Neural progenitor cell (in vitro differentiated cells): ENCODE data around the gene ZDHHC19. TPM values are rescaled to one million over a fixed set of nuclear protein-coding genes. Genes with fewer than 3 reads are reported as not detected.

Experiments used
- DNase-seq: peaks from one replicate; pipeline ENCODE4 v3.0.0-alpha.2; 2016; ENCODE audit warnings: low spot score
- H2AFZ ChIP-seq: fragments of 200-600 bp; sonication (generic); replicated peaks from 2 replicates; pipeline ENCODE4 v1.6.1; 2016; ENCODE audit warnings: antibody characterized with exemption
- H3F3A ChIP-seq: fragments of 200-600 bp; sonication (generic); 2 replicates; pipeline ENCODE4 v1.6.1; 2016; ENCODE audit warnings: antibody characterized with exemption, low read depth
- H3K27ac ChIP-seq: fragments of 200-600 bp; sonication (generic); 2 replicates; pipeline ENCODE4 v1.5.1; 2016; ENCODE audit warnings: mild to moderate bottlenecking
- H3K27me3 ChIP-seq: fragments of 200-600 bp; sonication (generic); 2 replicates; pipeline ENCODE4 v1.6.1; 2016; ENCODE audit warnings: mild to moderate bottlenecking, moderate library complexity
- H3K36me3 ChIP-seq: fragments of 200-600 bp; sonication (generic); 2 replicates; pipeline ENCODE4 v1.5.1; 2016
- H3K4me1 ChIP-seq: fragments of 200-600 bp; sonication (generic); 2 replicates; pipeline ENCODE4 v1.6.1; 2016; ENCODE audit warnings: mixed run types
- H3K4me2 ChIP-seq: fragments of 200-600 bp; sonication (generic); 2 replicates; pipeline ENCODE4 v1.6.1; 2016
- H3K4me3 ChIP-seq: fragments of 200-600 bp; sonication (generic); 2 replicates; pipeline ENCODE4 v1.5.1; 2016
- H3K79me2 ChIP-seq: fragments of 200-600 bp; sonication (generic); 2 replicates; pipeline ENCODE4 v1.6.1; 2016; ENCODE audit warnings: low read depth
- H3K9ac ChIP-seq: fragments of 200-600 bp; sonication (generic); 2 replicates; pipeline ENCODE4 v1.6.1; 2016
- H3K9me3 ChIP-seq: fragments of 200-600 bp; sonication (generic); 2 replicates; pipeline ENCODE4 v1.5.1; 2016; ENCODE audit warnings: low read depth
- H4K20me1 ChIP-seq: fragments of 200-600 bp; sonication (generic); 2 replicates; pipeline ENCODE4 v1.6.1; 2016; ENCODE audit warnings: low read depth
- H3K27ac Mint-ChIP-seq: 3 replicates; pipeline ENCODE4 v1.8.0; 2021; ENCODE audit warnings: mixed read lengths
- H3K27me3 Mint-ChIP-seq: 2 replicates; pipeline ENCODE4 v1.8.0; 2022; ENCODE audit warnings: low read depth, mild to moderate bottlenecking, inconsistent platforms, moderate library complexity, mixed read lengths; ENCODE audit not compliant: insufficient read depth
- H3K36me3 Mint-ChIP-seq: 3 replicates; pipeline ENCODE4 v1.8.0; 2021; ENCODE audit warnings: mixed read lengths
- H3K4me1 Mint-ChIP-seq: 3 replicates; pipeline ENCODE4 v1.8.0; 2021; ENCODE audit warnings: mixed read lengths
- H3K4me3 Mint-ChIP-seq: 3 replicates; pipeline ENCODE4 v1.8.0; 2021; ENCODE audit warnings: mild to moderate bottlenecking, moderate library complexity, mixed read lengths
- H3K9me3 Mint-ChIP-seq: 3 replicates; pipeline ENCODE4 v1.8.0; 2020; ENCODE audit warnings: mixed read lengths
- CTCF ChIP-seq: fragments of 200-600 bp; sonication (generic); IDR thresholded peaks from 2 replicates; pipeline ENCODE4 v1.5.1; 2017; ENCODE audit warnings: antibody characterized with exemption, mild to moderate bottlenecking
- EZH2 ChIP-seq: fragments of 200-600 bp; sonication (generic); IDR thresholded peaks from 2 replicates; pipeline ENCODE4 v1.6.1; 2017; ENCODE audit warnings: antibody characterized with exemption, mild to moderate bottlenecking, moderate library complexity
- EZH2phosphoT487 ChIP-seq: fragments of 200-600 bp; sonication (generic); IDR thresholded peaks from 2 replicates; pipeline ENCODE4 v1.6.1; 2017; ENCODE audit warnings: antibody characterized with exemption
- total RNA-seq: library from RNA; depleted of rRNA; stranded (reverse); fragments of >200 nt; gene quantifications from 2 replicates; pipeline ENCODE4 v1.2.3, GENCODE V29; 2015; ENCODE audit warnings: low replicate concordance

The ZDHHC19 gene
- total RNA-seq: not detected in 2 replicates

GRCh38 chr3:196210673-196211556, at the start of gene ZDHHC19:
Gene ZDHHC19, minus strand, starts transcription at chr3:196211400. Its CDS starts 85 bp downstream, at chr3:196211315.
- Histone ChIP-seq H3K9me3 (no peaks in the 10 kb centered on the region), H3K4me2 (no peak within 1 kb of the TSS), H4K20me1 (no peaks in the 10 kb centered on the region), H3F3A (peaks cover 18% of the 10 kb centered on the region), H2AFZ (no peak within 1 kb of the TSS), H3K79me2 (no peaks in the 10 kb centered on the region), H3K27me3 (peaks cover 28% of the 10 kb centered on the region), H3K4me1 (peaks cover under 1% of the 10 kb centered on the region), H3K4me3 (no peak within 1 kb of the TSS), H3K36me3 (no peaks in the 10 kb centered on the region), H3K27ac (no peak within 1 kb of the TSS), H3K9ac (no peak within 1 kb of the TSS)
- H3K36me3 Mint-ChIP-seq: no peaks in the 10 kb centered on the region
- no peak within 1 kb of the TSS for H3K4me3 Mint-ChIP-seq
- H3K9me3 Mint-ChIP-seq: peaks cover 4% of the 10 kb centered on the region
- TF ChIP-seq CTCF (no peak), EZH2 (no peak), EZH2phosphoT487 (no peak)
- DNase-seq: no peak
- H3K4me1 Mint-ChIP-seq: peaks cover 29% of the 10 kb centered on the region
- H3K27ac Mint-ChIP-seq: peak within 1 kb of the TSS; percentile 76
- H3K27me3 Mint-ChIP-seq: peaks cover 6% of the 10 kb centered on the region

- peaks cover 3% of the 10 kb centered on the region for H3K9me3 Mint-ChIP-seq
- peaks cover 29% of the 10 kb centered on the region for H3K36me3 Mint-ChIP-seq
- no peaks in the 10 kb centered on the region for H3K36me3 ChIP-seq
- H3K27ac Mint-ChIP-seq: no peak overlapping the region
- no peaks in the 10 kb centered on the region for H3K79me2 ChIP-seq
- no peak for DNase-seq
- no peaks in the 10 kb centered on the region for H4K20me1 ChIP-seq
- no peak overlapping the region for H3K4me3 Mint-ChIP-seq
- H3F3A ChIP-seq: peaks cover 10% of the 10 kb centered on the region
- no peak overlapping the region for H3K27ac ChIP-seq
- H3K4me3 ChIP-seq: no peak overlapping the region
- peaks cover 7% of the 10 kb centered on the region for H3K4me1 ChIP-seq
- no peak overlapping the region for H3K4me2 ChIP-seq
- H3K27me3 ChIP-seq: no peaks in the 10 kb centered on the region
- H3K9me3 ChIP-seq: no peaks in the 10 kb centered on the region
- no peak overlapping the region for H3K9ac ChIP-seq
- H3K27me3 Mint-ChIP-seq: no peaks in the 10 kb centered on the region
- H2AFZ ChIP-seq: no peak overlapping the region
- peaks cover 8% of the 10 kb centered on the region for H3K4me1 Mint-ChIP-seq
- TF ChIP-seq EZH2 (no peak), EZH2phosphoT487 (no peak), CTCF (no peak)
Observed at GRCh38 chr3:196260784-196261183, 49.6 kb upstream of the ZDHHC19 start.

GRCh38 chr3:196255776-196256175, 44.6 kb upstream of the ZDHHC19 start:
- Histone ChIP-seq H3K4me3 (no peak overlapping the region), H3K27ac (no peak overlapping the region), H2AFZ (no peak overlapping the region), H3K27me3 (no peaks in the 10 kb centered on the region), H3K9ac (no peak overlapping the region), H3K36me3 (no peaks in the 10 kb centered on the region), H3K9me3 (no peaks in the 10 kb centered on the region), H3K4me1 (no peaks in the 10 kb centered on the region), H3F3A (peaks cover 19% of the 10 kb centered on the region), H4K20me1 (no peaks in the 10 kb centered on the region), H3K4me2 (no peak overlapping the region), H3K79me2 (no peaks in the 10 kb centered on the region)
- H3K27me3 Mint-ChIP-seq: peaks cover 2% of the 10 kb centered on the region
- H3K36me3 Mint-ChIP-seq: peaks cover 8% of the 10 kb centered on the region
- no peak for DNase-seq
- no peak overlapping the region for H3K27ac Mint-ChIP-seq
- TF ChIP-seq CTCF: no peak
- TF ChIP-seq EZH2phosphoT487: no peak
- TF ChIP-seq EZH2: no peak
- H3K4me1 Mint-ChIP-seq: no peaks in the 10 kb centered on the region
- H3K9me3 Mint-ChIP-seq: peaks cover under 1% of the 10 kb centered on the region
- no peak overlapping the region for H3K4me3 Mint-ChIP-seq
